GM21529 (cell line): ENCODE measurements around the gene MAP3K12.
A peak's percentile ranks its signal among the peaks of the same experiment; 100 is the strongest.

Experiments
- ATAC-seq: cut with Tn5 transposase; IDR thresholded peaks from one replicate; pipeline ENCODE4 v1.9.1; 2021; ENCODE audit not compliant: unreplicated experiment

MAP3K12 gene

DNA sequence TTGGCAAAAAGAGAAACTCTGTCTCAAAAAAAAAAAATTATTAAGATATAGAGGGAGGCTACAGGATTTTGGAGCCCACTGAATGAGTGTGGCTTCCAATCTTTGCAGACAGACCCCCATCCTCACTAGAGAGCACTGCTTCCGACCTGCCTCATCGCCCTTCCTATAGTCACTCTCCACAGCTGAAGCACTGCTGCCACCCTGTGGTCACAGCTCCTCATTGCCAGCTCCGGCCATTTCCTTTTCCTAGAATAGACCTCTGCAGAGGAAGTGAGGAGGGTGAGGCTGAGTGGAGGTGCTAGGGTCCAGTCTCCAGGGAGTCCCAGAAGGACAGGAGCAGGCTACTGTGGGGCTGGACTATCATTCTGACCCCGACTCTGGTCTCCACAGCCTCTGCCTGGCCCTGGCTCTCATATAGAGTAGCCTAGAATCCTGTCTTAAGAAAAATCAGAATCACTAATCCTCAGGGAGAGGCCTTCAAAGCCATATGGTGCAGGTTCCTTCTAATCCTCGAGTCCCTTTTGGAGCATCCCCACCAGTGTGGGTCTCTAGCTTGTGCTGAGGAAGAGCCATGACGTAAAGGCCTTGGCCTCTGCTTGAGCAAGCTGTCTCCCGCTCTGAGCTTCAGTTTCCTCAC is 9.4 kb upstream of the MAP3K12 start:
- peak; percentile 87 for ATAC-seq

DNA sequence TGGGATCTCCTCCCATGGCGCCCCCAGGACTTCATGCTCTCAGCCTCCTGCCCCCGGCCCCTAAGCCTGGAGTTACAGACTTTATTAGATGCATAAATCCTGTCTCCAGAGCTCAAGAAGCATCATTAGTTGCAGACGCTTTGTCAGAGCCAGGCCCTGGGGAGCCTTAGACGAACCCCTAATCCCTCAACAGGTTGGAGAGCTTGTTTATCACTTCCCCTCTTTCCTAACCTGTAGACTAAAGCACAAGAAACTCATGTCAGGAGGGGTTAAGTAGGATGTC is 8.3 kb upstream of the MAP3K12 start:
- ATAC-seq, result no peak

GRCh38 chr12:53506881-53507602 is 7.8 kb upstream of the MAP3K12 start, which contains the start of gene NPFF:
TSS of gene NPFF (minus strand) at chr12:53507484. CDS start at chr12:53507474, 10 bp downstream.
- ATAC-seq, result no peak

DNA sequence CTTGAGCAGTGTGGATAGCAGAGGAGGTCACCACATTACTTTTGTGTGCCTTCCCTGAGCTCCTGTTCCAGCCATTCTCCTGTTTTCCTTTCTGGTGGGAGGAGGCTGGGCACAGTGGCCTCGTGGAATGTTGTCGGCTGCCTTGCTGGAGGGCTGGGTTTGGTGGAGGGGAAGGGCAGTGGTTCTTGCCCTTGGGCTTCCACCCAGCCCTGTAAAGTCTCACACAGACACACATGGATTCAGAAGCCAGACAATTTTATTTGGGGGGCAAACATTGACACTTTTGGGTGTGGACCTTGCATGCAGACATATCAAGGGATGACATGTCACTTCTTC is 7.2 kb upstream of the MAP3K12 start:
- ATAC-seq, result no peak

- ATAC-seq, result no peak
Observed at GRCh38 chr12:53505555-53506449, 6.5 kb upstream of the MAP3K12 start.

DNA sequence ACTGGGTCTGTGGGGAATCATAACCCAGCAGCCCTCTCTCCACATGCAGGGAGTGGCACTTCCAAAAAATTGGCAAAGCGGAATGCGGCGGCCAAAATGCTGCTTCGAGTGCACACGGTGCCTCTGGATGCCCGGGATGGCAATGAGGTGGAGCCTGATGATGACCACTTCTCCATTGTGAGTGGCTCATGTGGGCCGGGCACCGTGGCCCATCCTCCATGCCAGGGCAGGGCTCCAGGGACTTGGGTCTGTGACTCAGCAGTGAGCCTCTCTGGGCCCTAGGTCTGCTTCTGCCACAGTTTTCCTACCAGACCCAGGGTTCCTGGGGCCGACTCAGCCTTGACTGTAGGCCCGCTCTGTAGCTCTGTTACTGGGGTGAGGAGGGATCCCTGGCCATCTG is 5.8 kb upstream of the MAP3K12 start:
- ATAC-seq, result no peak

GRCh38 chr12:53504004-53504920 is 5.0 kb upstream of the MAP3K12 start:
- ATAC-seq, result no peak

DNA sequence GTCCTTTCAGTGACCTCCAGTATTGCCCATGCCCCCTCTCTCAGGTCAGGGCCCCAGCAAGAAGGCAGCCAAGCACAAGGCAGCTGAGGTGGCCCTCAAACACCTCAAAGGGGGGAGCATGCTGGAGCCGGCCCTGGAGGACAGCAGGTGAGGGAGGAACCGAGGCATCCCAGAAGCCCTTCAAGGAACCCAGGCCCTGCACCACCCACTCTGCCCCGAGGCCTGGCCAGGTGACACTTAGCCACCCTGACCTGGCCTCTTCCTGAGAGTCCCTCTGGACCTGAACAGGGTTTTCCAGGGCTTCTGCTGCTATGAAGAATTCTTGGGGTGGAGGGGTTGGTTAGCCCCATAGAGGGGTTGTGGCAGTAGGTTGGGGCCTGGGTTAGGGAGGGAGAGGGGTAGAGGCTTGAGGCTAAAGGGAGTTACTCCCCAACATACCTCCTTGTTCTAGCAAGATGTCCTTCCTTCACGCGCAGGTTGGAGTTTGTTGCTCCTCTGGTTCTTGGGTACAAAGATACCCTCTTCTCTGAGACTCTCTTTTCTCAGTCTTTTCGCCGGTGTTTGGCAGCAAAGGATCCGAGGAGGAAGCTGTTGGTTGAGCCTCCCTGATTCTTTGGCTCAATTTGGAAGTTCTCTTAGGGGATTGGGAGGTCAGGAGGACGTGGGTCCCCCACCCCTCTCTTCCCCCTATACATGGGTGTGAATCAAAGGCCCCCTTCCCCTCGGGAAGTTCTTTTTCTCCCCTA is 3.9 kb upstream of the MAP3K12 start:
- ATAC-seq, result no peak

- no peak for ATAC-seq
Observed at GRCh38 chr12:53502331-53502730, 3.1 kb upstream of the MAP3K12 start.

GRCh38 chr12:53501615-53502181 is 2.4 kb upstream of the MAP3K12 start:
- no peak for ATAC-seq

DNA sequence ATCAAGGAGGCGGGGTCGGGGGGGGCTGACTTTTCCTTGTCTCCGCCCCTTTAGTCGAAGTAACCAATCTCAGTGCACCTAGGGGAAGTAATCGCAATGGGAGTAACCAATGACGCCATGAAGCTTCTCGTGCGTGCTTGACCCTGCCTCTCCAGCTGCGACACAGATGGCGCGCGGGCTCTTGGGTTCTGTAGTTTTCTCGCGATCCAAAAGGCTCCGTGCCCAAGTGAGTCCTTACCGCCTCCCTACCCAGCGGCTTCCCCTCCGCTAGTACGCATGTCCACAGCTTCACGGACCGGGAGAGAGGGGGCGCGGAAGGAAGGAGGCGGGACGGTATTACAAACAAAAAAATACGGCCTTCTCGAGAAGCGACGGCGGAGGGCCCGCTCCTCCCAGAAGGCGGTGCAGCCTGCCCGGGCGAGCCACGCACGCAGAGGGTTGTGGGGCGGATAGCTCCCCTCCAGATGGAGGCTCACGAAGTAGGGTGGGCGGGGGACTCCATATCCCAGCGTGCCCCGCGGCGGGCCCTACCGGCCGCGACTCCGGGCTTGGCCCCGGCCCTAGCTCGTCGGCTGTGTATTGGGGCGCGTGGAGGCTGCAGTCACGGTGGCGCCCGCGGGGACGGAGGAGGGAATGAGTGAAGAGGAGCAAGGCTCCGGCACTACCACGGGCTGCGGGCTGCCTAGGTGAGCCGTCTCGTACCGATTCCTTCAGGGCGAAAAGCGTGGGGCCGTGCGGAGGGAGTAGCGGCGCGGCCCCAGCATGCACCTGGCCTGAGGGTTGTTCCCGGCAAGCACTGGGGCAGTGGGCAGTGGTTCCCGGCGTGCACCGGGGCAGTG is 1.7 kb upstream of the MAP3K12 start, which contains the start of gene TARBP2:
TSS of gene TARBP2 (plus strand) at position 508 of the 839 bp plus-strand sequence. CDS start at position 634, 126 bp downstream.
- peak; percentile 78 for ATAC-seq

- ATAC-seq, result no peak
Observed at GRCh38 chr12:53500142-53500775, 1.0 kb upstream of the MAP3K12 start.

DNA sequence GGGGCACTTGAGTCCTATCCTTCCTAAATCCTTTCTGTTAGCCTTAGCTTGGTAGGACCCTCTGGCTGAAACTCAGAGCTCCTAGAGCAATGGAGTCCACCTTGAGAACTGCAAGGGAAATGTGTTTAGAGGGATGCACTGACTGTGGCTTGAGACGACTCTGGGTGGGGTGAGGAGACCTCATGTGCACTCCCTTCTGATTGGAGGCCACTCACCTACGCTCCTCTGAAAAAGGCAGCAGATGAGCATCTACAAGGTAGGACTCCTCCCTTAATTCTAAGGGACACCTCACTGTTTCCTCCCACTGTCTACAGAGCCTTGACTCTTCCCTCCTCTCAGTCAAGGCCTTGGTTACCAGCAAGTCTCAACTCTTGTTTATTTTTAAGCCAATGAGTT is 1.0 kb downstream of the MAP3K12 start:
- ATAC-seq, result no peak

- ATAC-seq, result no peak
Observed at GRCh38 chr12:53497461-53497860, 1.8 kb downstream of the MAP3K12 start.

DNA sequence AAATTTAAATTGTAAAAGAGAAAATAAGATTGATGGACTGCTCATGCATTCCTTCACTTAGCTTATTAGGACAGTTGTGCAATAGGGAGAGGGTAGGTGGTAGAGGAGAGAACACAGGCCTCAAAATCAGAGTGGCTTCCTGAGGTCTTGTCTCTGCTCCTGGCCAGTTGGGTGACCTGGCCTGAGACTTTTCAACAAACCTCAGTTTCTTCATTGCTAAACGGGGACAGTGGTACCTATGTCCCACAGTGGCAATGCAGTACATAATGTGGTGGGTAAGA is 2.6 kb downstream of the MAP3K12 start:
- ATAC-seq, result no peak

- no peak for ATAC-seq
Observed at GRCh38 chr12:53495903-53496751, 3.1 kb downstream of the MAP3K12 start.

DNA sequence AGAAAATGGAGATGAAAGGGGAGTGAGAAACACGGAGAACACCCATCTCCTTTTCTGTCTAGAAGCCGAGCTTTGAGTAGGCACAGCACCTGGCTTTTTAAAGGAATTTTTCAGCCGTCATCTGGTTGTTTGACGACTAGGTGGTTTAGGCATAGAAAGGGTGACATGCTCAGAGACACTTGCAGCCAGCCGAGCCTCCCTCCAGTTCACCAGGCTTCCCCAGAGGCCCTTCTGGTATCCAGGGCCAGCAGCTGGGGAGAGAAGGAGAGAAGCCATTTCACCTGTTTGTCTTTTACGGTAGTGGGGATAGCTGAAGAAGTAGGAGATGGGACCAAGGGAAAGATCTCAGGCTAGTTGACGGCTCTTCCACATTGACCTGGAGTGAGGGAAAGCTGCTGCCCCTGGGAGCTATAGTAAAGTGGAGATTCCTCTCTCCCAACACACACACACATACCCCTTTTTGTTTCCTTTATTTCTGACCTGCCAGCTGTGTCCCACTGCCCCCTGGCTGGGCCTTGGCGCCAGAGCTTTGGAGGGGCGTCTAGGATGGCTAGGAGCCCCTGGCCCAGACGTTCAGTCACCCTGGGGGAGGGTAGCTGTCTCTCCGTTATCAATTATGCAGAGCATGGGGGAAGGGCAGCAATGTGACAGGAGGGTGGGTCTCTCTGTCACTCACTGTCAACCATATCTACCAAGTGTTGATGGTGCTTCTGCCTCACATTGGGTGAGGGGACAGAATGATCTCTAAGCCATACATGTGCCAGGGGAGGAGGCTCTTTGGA is 5.5 kb downstream of the MAP3K12 start:
- no peak for ATAC-seq
